GM12878 (cell line): ENCODE measurements around the gene MRPL34. TPM values are rescaled to one million over a fixed set of nuclear protein-coding genes. Genes with fewer than 3 reads are reported as not detected.

Source experiments
- ATF3 ChIP-seq: IDR thresholded peaks from 2 replicates; pipeline ENCODE4 v1.6.1; 2011; ENCODE audit warnings: low read depth, mild to moderate bottlenecking, low read length, moderate library complexity, borderline replicate concordance; ENCODE audit errors: extremely low read depth
- BACH1 ChIP-seq: fragments of 450-650 bp; IDR thresholded peaks from 2 replicates; pipeline ENCODE4 v1.6.1; 2017; ENCODE audit warnings: mild to moderate bottlenecking, borderline replicate concordance
- ETV6 ChIP-seq, 2 experiments: fragments of 450-650 bp in 1 of 2; IDR thresholded peaks in 1 of 2; conservative IDR thresholded peaks in 1 of 2; 2 replicates each; pipeline ENCODE4 v1.6.1; 2014; ENCODE audit warnings: antibody characterized with exemption in 1 of 2, borderline replicate concordance in 1 of 2, low read depth in 1 of 2, mild to moderate bottlenecking in 1 of 2, moderate library complexity in 1 of 2
- HDAC2 ChIP-seq: fragments of 200-600 bp; sonication (generic); IDR thresholded peaks from 2 replicates; pipeline ENCODE4 v1.6.1; 2017
- HDAC6 ChIP-seq: fragments of 200-600 bp; sonication (generic); IDR thresholded peaks from one replicate; pipeline ENCODE4 v1.8.0; 2017; ENCODE audit warnings: antibody characterized with exemption; ENCODE audit not compliant: unreplicated experiment
- HDGF ChIP-seq: fragments of 450-650 bp; IDR thresholded peaks from 2 replicates; pipeline ENCODE4 v1.6.1; 2016; ENCODE audit warnings: antibody characterized with exemption
- SREBF1 ChIP-seq: IDR thresholded peaks from 2 replicates; pipeline ENCODE4 v1.6.1; 2012; ENCODE audit warnings: mild to moderate bottlenecking, low read length
- ZBTB4 ChIP-seq: fragments of 450-650 bp; formaldehyde crosslinking; IDR thresholded peaks from 2 replicates; pipeline ENCODE4 v1.4.0; 2022; ENCODE audit warnings: mild to moderate bottlenecking, moderate library complexity
- ZNF274 ChIP-seq: IDR thresholded peaks from one replicate; pipeline ENCODE4 v1.8.0; 2011; ENCODE audit not compliant: insufficient read length, insufficient read depth
- ZZZ3 ChIP-seq: IDR thresholded peaks from 2 replicates; pipeline ENCODE4 v1.6.1; 2011; ENCODE audit warnings: low read depth; ENCODE audit not compliant: control insufficient read depth, insufficient read length
- polyA plus RNA-seq, 11 experiments: library from polyadenylated mRNA; depleted of rRNA in 4 of 11; unstranded in 6 of 11; stranded (reverse) in 5 of 11; fragments of >200 nt; fragmentation: Nextera tagmentation in 4 of 11; fragmentation: Illumina TruSeq in 1 of 11; extraction: Ambion mirVana in 4 of 11; extraction: Trizol in 1 of 11; gene quantifications; 1 replicate in 1 of 11; 2 replicates in 10 of 11; pipeline versions ENCODE4 v1.2.1 to v1.2.3, GENCODE V29; 2011 to 2016; ENCODE audit warnings: inconsistent platforms in 2 of 11, missing spikeins in 2 of 11, low read depth in 1 of 11
- total RNA-seq, 4 experiments: library from RNA; depleted of rRNA in 3 of 4; stranded (reverse); fragments of >200 nt in 3 of 4; fragmentation: Illumina TruSeq in 1 of 4; extraction: Trizol in 1 of 4; gene quantifications; 2 replicates each; pipeline versions ENCODE4 v1.2.1 to v1.2.3, GENCODE V29; 2013 to 2021
- TF ChIP-seq, protein P1 (sequence below): fragments of 450-650 bp; IDR thresholded peaks from 2 replicates; pipeline ENCODE4 v1.6.1; 2017; ENCODE audit warnings: antibody characterized with exemption, mild to moderate bottlenecking, moderate library complexity
- TF ChIP-seq, protein P2 (sequence below): IDR thresholded peaks from 2 replicates; pipeline ENCODE4 v1.6.1; 2011; ENCODE audit warnings: mild to moderate bottlenecking, low read depth, low read length, moderate library complexity; ENCODE audit not compliant: insufficient replicate concordance

MRPL34 gene
- total and polyA plus RNA-seq, 10 of the 15 experiments (the other 5 are each of a cell fraction or from before 2014, with no cell fraction given) = 8.6 to 198 (median 78.6) TPM

- no peak for TF ChIP-seq ATF3
- no peak for TF ChIP-seq SREBF1
- TF ChIP-seq HDAC6 = no peak
- TF ChIP-seq ZBTB4 (CRISPR knock-in tag) = no peak
- no peak for TF ChIP-seq BACH1
- no peak for TF ChIP-seq HDAC2
- TF ChIP-seq, protein P1, sequence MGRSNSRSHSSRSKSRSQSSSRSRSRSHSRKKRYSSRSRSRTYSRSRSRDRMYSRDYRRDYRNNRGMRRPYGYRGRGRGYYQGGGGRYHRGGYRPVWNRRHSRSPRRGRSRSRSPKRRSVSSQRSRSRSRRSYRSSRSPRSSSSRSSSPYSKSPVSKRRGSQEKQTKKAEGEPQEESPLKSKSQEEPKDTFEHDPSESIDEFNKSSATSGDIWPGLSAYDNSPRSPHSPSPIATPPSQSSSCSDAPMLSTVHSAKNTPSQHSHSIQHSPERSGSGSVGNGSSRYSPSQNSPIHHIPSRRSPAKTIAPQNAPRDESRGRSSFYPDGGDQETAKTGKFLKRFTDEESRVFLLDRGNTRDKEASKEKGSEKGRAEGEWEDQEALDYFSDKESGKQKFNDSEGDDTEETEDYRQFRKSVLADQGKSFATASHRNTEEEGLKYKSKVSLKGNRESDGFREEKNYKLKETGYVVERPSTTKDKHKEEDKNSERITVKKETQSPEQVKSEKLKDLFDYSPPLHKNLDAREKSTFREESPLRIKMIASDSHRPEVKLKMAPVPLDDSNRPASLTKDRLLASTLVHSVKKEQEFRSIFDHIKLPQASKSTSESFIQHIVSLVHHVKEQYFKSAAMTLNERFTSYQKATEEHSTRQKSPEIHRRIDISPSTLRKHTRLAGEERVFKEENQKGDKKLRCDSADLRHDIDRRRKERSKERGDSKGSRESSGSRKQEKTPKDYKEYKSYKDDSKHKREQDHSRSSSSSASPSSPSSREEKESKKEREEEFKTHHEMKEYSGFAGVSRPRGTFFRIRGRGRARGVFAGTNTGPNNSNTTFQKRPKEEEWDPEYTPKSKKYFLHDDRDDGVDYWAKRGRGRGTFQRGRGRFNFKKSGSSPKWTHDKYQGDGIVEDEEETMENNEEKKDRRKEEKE = no peak
- TF ChIP-seq ZNF274 = no peak
- TF ChIP-seq, protein P2, sequence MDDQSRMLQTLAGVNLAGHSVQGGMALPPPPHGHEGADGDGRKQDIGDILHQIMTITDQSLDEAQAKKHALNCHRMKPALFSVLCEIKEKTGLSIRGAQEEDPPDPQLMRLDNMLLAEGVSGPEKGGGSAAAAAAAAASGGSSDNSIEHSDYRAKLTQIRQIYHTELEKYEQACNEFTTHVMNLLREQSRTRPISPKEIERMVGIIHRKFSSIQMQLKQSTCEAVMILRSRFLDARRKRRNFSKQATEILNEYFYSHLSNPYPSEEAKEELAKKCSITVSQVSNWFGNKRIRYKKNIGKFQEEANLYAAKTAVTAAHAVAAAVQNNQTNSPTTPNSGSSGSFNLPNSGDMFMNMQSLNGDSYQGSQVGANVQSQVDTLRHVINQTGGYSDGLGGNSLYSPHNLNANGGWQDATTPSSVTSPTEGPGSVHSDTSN = no peak
- no peak for TF ChIP-seq HDGF
- TF ChIP-seq ZZZ3 = no peak
- TF ChIP-seq ETV6 (conservative IDR thresholded peaks at IDR 0.05 in 1 of 2, IDR thresholded peaks at IDR 0.05 in 1 of 2; ENCODE audit: borderline replicate concordance in 1 of 2, low read depth in 1 of 2) = no peak
These were observed 14.0 kb downstream of the MRPL34 start (continued) for GRCh38 chr19:17319473-17320238.
